Measurements from ENCODE around the gene A2M. TPM values are rescaled to one million over a fixed set of nuclear protein-coding genes. Genes with fewer than 3 reads are reported as not detected.

A2M gene
- total and polyA plus RNA-seq, 10 of the 15 experiments (the other 5 are each of a cell fraction or from before 2014, with no cell fraction given): 0.03 to 3.5 (median 0.20) TPM; not detected in 5

DNA sequence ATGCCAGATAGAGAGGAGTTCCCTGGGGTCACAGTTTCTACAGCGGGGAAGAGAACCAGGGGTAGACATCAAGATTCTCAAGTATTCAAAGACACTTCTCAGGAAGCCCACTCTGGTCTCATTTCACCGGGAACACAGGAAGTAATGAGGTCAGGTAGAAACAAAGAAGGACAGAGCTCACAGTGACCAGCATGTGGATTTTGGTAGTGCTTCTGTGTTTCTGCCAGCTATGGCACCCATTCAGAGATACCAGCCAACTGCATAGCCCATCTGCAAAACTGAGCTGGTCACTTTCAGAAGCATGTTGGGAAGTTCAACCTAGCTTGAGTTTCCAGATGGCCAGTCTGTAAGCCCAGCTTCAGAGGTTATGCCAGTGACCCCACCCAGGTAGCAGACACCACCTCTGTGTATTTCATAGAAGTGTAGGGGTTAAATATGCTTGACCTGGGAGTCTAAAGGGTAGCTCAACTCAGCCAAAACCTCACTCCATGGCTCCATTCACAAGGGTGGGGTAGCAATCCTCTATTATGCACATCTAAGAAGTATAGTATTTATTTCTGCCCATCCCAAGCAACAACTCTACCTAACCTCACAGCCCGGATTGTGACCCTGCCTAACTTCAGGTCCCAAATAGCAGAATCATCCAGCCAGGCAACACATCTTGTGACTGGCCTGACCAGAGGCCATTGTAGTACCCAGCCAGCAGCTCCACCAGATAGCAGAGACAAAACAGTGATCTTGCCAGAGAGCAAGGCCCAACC lies 33.9 kb downstream of the A2M start (continued):
- TF ChIP-seq CUX1 (IDR thresholded peaks at IDR 0.05; ENCODE audit: insufficient replicate concordance, low read depth, low read length) (no peak), HDGF (IDR thresholded peaks at IDR 0.05) (no peak), POLR2AphosphoS5 (IDR thresholded peaks at IDR 0.05; ENCODE audit: low read length) (no peak), MTA3 (IDR thresholded peaks at IDR 0.05; ENCODE audit: borderline replicate concordance, low read length) (no peak)

GRCh38 chr12:9079883-9080675 lies 35.6 kb downstream of the A2M start:
- Histone ChIP-seq H3K27me3 (replicated peaks in 1 of 2; ENCODE audit: control insufficient read depth in 2 of 2, insufficient read depth in 2 of 2, low read length in 1 of 2) (no peaks in the 10 kb centered on the region; a peak in 1 of 4 replicates), H3K36me3 (ENCODE audit: control insufficient read depth in 2 of 2, insufficient read depth in 2 of 2, low read length in 1 of 2) (no peaks in the 10 kb centered on the region), H4K20me1 (ENCODE audit: control insufficient read depth, insufficient read depth) (no peaks in the 10 kb centered on the region), H3K4me1 (ENCODE audit: control insufficient read depth, insufficient read depth, low read length) (no peaks in the 10 kb centered on the region), H3K9ac (ENCODE audit: control insufficient read depth, insufficient read depth, low read length) (no peak overlapping the region), H3K4me2 (ENCODE audit: control insufficient read depth, insufficient read depth) (no peak overlapping the region), H3K27ac (ENCODE audit: control insufficient read depth, insufficient read depth) (no peak overlapping the region), H3K79me2 (ENCODE audit: control insufficient read depth, insufficient read depth, low read length) (no peaks in the 10 kb centered on the region), H2AFZ (ENCODE audit: control insufficient read depth, low read depth, low read length) (no peak overlapping the region), H3K4me3 (no peak overlapping the region), H3K9me3 (replicated peaks; ENCODE audit: control insufficient read depth, insufficient read depth, low read length) (no peaks in the 10 kb centered on the region; the same call in 2 of the 3 replicates)
- in situ Hi-C loops (cut with MboI) (no loop called here), intact Hi-C loops (cut with micrococcal nuclease; ENCODE audit: unreplicated experiment) (no loop called here)
- no TSS peak for BruUV-seq (replicated peaks)
- POLR2A ChIA-PET: no interaction called here
- SMC1A ChIA-PET (ENCODE audit: uncharacterized antibody, unreplicated experiment): no interaction called here
- CTCF ChIA-PET: interaction anchor here (0.7 to 0.8 kb wide), 3 partner anchors 35 to 663 kb away, joined by 3 read pairs; no protein-coding TSS in a partner anchor
- TF ChIP-seq, protein P1, sequence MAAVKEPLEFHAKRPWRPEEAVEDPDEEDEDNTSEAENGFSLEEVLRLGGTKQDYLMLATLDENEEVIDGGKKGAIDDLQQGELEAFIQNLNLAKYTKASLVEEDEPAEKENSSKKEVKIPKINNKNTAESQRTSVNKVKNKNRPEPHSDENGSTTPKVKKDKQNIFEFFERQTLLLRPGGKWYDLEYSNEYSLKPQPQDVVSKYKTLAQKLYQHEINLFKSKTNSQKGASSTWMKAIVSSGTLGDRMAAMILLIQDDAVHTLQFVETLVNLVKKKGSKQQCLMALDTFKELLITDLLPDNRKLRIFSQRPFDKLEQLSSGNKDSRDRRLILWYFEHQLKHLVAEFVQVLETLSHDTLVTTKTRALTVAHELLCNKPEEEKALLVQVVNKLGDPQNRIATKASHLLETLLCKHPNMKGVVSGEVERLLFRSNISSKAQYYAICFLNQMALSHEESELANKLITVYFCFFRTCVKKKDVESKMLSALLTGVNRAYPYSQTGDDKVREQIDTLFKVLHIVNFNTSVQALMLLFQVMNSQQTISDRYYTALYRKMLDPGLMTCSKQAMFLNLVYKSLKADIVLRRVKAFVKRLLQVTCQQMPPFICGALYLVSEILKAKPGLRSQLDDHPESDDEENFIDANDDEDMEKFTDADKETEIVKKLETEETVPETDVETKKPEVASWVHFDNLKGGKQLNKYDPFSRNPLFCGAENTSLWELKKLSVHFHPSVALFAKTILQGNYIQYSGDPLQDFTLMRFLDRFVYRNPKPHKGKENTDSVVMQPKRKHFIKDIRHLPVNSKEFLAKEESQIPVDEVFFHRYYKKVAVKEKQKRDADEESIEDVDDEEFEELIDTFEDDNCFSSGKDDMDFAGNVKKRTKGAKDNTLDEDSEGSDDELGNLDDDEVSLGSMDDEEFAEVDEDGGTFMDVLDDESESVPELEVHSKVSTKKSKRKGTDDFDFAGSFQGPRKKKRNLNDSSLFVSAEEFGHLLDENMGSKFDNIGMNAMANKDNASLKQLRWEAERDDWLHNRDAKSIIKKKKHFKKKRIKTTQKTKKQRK (IDR thresholded peaks at IDR 0.05; ENCODE audit: low read depth, low read length): no peak
- no peak for TF ChIP-seq SMAD1 (IDR thresholded peaks at IDR 0.05; ENCODE audit: low read depth, partially characterized antibody)
- TF ChIP-seq FOXM1 (IDR thresholded peaks at IDR 0.05; ENCODE audit: low read depth, low read length): no peak
- no peak for TF ChIP-seq PML (IDR thresholded peaks at IDR 0.05; ENCODE audit: low read length)
- no peak for TF ChIP-seq TARDBP (IDR thresholded peaks at IDR 0.05; ENCODE audit: borderline replicate concordance)
- WGBS (ENCODE audit: insufficient coverage, insufficient replicate concordance, low lambda C conversion rate, missing lambda C conversion rate): 63% methylated on average over 5 of the region's 5 CpGs
- RAD21 ChIA-PET (ENCODE audit: unreplicated experiment): no interaction called here
- no peak for ATAC-seq
- no peak for DNase-seq (ENCODE audit: low read depth, low spot score)
- FAIRE-seq: no peak
